Lower leg skin (tissue), 3 donors: ENCODE measurements around the gene CMBL.

Experiments used
- POLR2A ChIP-seq, 2 donors: fragments of 450-650 bp; IDR thresholded peaks; one replicate each; pipeline ENCODE4 v1.6.1; 2016 to 2017; ENCODE audit warnings: antibody characterized with exemption in 2 of 2, mild to moderate bottlenecking in 1 of 2, moderate library complexity in 1 of 2
- TF ChIP-seq, protein P1 (sequence below), 3 donors: fragments of 450-650 bp; IDR thresholded peaks; one replicate each; pipeline ENCODE4 v1.5.1; 2016; ENCODE audit warnings: antibody characterized with exemption in 3 of 3, mild to moderate bottlenecking in 3 of 3, moderate library complexity in 2 of 3

DNA sequence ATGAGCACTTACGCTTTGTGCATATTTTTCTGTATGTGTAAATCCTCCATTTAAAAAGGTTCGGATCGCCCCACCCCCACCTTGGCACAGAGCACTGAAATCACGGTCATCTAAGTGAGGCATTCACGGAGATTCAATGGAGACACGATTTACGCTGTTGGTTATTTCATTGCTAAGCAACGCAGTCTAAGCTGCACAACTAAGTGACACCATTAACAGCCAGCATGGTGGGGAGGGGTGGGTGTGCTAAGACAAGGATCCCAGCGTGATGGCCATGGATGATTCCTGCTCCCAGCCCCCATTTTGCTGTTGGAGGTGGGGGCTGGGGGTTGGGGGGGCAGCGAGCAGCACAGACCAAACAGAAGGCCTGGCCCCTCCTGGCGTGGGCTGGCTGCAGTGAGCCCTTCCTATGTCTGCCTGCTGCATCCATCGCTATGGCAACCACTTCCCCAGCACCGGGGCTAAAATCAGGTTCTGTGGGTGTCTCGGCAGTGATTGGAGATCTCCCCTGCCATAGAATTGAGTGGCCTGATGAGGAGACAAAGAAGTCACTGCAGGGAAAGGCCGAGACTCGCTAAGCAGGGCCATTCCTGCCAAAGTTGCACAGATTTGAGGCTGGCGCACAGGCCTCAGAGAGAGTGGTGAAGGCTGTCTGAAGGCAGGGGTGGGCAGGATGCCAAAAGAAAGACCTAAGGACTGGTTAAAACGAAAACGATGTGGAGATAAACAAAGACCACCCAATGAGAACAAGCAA lies 31.5 kb upstream of the CMBL start:
- TF ChIP-seq, protein P1, sequence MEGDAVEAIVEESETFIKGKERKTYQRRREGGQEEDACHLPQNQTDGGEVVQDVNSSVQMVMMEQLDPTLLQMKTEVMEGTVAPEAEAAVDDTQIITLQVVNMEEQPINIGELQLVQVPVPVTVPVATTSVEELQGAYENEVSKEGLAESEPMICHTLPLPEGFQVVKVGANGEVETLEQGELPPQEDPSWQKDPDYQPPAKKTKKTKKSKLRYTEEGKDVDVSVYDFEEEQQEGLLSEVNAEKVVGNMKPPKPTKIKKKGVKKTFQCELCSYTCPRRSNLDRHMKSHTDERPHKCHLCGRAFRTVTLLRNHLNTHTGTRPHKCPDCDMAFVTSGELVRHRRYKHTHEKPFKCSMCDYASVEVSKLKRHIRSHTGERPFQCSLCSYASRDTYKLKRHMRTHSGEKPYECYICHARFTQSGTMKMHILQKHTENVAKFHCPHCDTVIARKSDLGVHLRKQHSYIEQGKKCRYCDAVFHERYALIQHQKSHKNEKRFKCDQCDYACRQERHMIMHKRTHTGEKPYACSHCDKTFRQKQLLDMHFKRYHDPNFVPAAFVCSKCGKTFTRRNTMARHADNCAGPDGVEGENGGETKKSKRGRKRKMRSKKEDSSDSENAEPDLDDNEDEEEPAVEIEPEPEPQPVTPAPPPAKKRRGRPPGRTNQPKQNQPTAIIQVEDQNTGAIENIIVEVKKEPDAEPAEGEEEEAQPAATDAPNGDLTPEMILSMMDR (IDR thresholded peaks at IDR 0.05): no peak
- no peak for TF ChIP-seq POLR2A (IDR thresholded peaks at IDR 0.05)
